Spinal cord (tissue), 10 donors: ENCODE results near the gene SMIM32. TPM values are rescaled to one million over a fixed set of nuclear protein-coding genes. Genes with fewer than 3 reads are reported as not detected.

Experiments
- DNase-seq, 6 donors: peaks; one replicate each; pipeline versions ENCODE4 v3.0.0 to v3.0.0-alpha.2; 2013 to 2015; ENCODE audit warnings: low spot score in 6 of 6, low read depth in 4 of 6
- H3K27ac ChIP-seq: one replicate; pipeline ENCODE4 v1.5.1; 2013; ENCODE audit warnings: low read depth, low read length, control low read depth
- H3K27me3 ChIP-seq: one replicate; pipeline ENCODE4 v1.6.1; 2013; ENCODE audit warnings: low read length; ENCODE audit not compliant: control insufficient read depth, insufficient read depth
- H3K36me3 ChIP-seq: one replicate; pipeline ENCODE4 v1.6.1; 2013; ENCODE audit warnings: low read length; ENCODE audit not compliant: control insufficient read depth, insufficient read depth
- H3K4me1 ChIP-seq: one replicate; pipeline ENCODE4 v1.6.1; 2013; ENCODE audit warnings: low read length; ENCODE audit not compliant: control insufficient read depth, insufficient read depth
- H3K4me3 ChIP-seq: one replicate; pipeline ENCODE4 v1.5.1; 2013; ENCODE audit warnings: low read depth, low read length, control low read depth
- H3K9me3 ChIP-seq: one replicate; pipeline ENCODE4 v1.6.1; 2013; ENCODE audit warnings: low read length; ENCODE audit not compliant: control insufficient read depth, insufficient read depth
- WGBS: methylation state at CpG from one replicate; pipeline ENCODE4 v1.1.5; 2013; ENCODE audit warnings: missing lambda C conversion rate; ENCODE audit not compliant: insufficient coverage; 5-methylcytosine and 5-hydroxymethylcytosine counted together
- polyA plus RNA-seq, 2 donors: library from polyadenylated mRNA; unstranded; fragments of 120-200 nt; gene quantifications; one replicate each; pipeline ENCODE4 v1.2.1, GENCODE V29; 2013; ENCODE audit not compliant: insufficient read length in 2 of 2
- total RNA-seq, 2 donors: library from RNA; depleted of rRNA in 1 of 2; stranded (reverse); fragments of 120-200 nt in 1 of 2; fragments of >200 nt in 1 of 2; gene quantifications; one replicate each; pipeline versions ENCODE4 v1.2.3 to v1.2.4, GENCODE V29; 2013 to 2014
- donor health status: healthy.

The SMIM32 gene
- total and polyA plus RNA-seq, 4 donors: 1.6 to 8.8 (median 5.1) TPM

GRCh38 chr5:136192015-136192525 lies 892 bp downstream of the SMIM32 start:
- H3K27me3 ChIP-seq: peaks cover 50% of the 10 kb centered on the region
- peaks cover 42% of the 10 kb centered on the region for H3K4me1 ChIP-seq
- no peaks in the 10 kb centered on the region for H3K9me3 ChIP-seq
- H3K36me3 ChIP-seq: peaks cover 4% of the 10 kb centered on the region
- H3K27ac ChIP-seq: no peak overlapping the region
- peak in 2 of 6 donors; percentile 16 to 50 for DNase-seq
- WGBS: under 1% methylated on average over 56 of the region's 56 CpGs
- peak overlapping the region; percentile 20 for H3K4me3 ChIP-seq

- DNase-seq: peak in 2 of 6 donors; percentile 24 to 44
- peaks cover 42% of the 10 kb centered on the region for H3K4me1 ChIP-seq
- no peak overlapping the region for H3K27ac ChIP-seq
- peaks cover 50% of the 10 kb centered on the region for H3K27me3 ChIP-seq
- peaks cover 4% of the 10 kb centered on the region for H3K36me3 ChIP-seq
- WGBS: 22% methylated on average over 41 of the region's 44 CpGs
- no peaks in the 10 kb centered on the region for H3K9me3 ChIP-seq
- peak overlapping the region; percentile 20 for H3K4me3 ChIP-seq
Measured at GRCh38 chr5:136191304-136192014, 1.5 kb downstream of the SMIM32 start.

GRCh38 chr5:136190904-136191303 lies 2.1 kb downstream of the SMIM32 start:
- Histone ChIP-seq H3K4me3 (no peak overlapping the region), H3K27me3 (peaks cover 50% of the 10 kb centered on the region), H3K9me3 (no peaks in the 10 kb centered on the region), H3K27ac (no peak overlapping the region), H3K36me3 (peaks cover 4% of the 10 kb centered on the region), H3K4me1 (peaks cover 38% of the 10 kb centered on the region)
- no peak for DNase-seq
- WGBS: 25% methylated on average over 1 of the region's 1 CpG

- DNase-seq: peak in 1 of 6 donors; percentile 51
- Histone ChIP-seq H3K4me3 (no peak overlapping the region), H3K27ac (no peak overlapping the region), H3K4me1 (peaks cover 31% of the 10 kb centered on the region), H3K36me3 (peaks cover 4% of the 10 kb centered on the region), H3K9me3 (no peaks in the 10 kb centered on the region), H3K27me3 (peaks cover 50% of the 10 kb centered on the region)
- 35% methylated on average over 4 of the region's 5 CpGs for WGBS
Measured at GRCh38 chr5:136190091-136190720, 2.8 kb downstream of the SMIM32 start.

GRCh38 chr5:136188859-136189258 lies 4.1 kb downstream of the SMIM32 start:
- H3K27me3 ChIP-seq: peaks cover 45% of the 10 kb centered on the region
- DNase-seq: no peak
- 100% methylated on average over 7 of the region's 7 CpGs for WGBS
- H3K9me3 ChIP-seq: no peaks in the 10 kb centered on the region
- H3K27ac ChIP-seq: no peak overlapping the region
- H3K4me1 ChIP-seq: peaks cover 31% of the 10 kb centered on the region
- no peak overlapping the region for H3K4me3 ChIP-seq
- peaks cover 4% of the 10 kb centered on the region for H3K36me3 ChIP-seq

- H3K36me3 ChIP-seq: peaks cover 4% of the 10 kb centered on the region
- no peaks in the 10 kb centered on the region for H3K9me3 ChIP-seq
- 100% methylated on average over 2 of the region's 2 CpGs for WGBS
- H3K4me3 ChIP-seq: no peak overlapping the region
- H3K27me3 ChIP-seq: peaks cover 25% of the 10 kb centered on the region
- DNase-seq: no peak
- H3K27ac ChIP-seq: no peak overlapping the region
- H3K4me1 ChIP-seq: peaks cover 14% of the 10 kb centered on the region
Measured at GRCh38 chr5:136186796-136187195, 6.2 kb downstream of the SMIM32 start.

- H3K4me3 ChIP-seq: no peak overlapping the region
- H3K27ac ChIP-seq: no peak overlapping the region
- 100% methylated on average over 1 of the region's 5 CpGs for WGBS
Measured at GRCh38 chr5:136185974-136186665, 6.8 kb downstream of the SMIM32 start.

GRCh38 chr5:136182618-136183017 lies 10.3 kb downstream of the SMIM32 start:
- WGBS: no CpG with 5 or more reads among the region's 1 CpG
- H3K27ac ChIP-seq: no peak overlapping the region
- DNase-seq: no peak

More at GRCh38 chr5:136185974-136186665, 6.8 kb downstream of the SMIM32 start:
- Histone ChIP-seq H3K27me3 (peaks cover 19% of the 10 kb centered on the region), H3K4me1 (peaks cover 8% of the 10 kb centered on the region), H3K9me3 (no peaks in the 10 kb centered on the region), H3K36me3 (peaks cover 4% of the 10 kb centered on the region)
- DNase-seq: no peak

GRCh38 chr5:136174021-136174659 lies 18.8 kb downstream of the SMIM32 start:
- WGBS: no CpG with 5 or more reads among the region's 2 CpGs
- peak in 3 of 6 donors; percentile 41 to 88 (median 74) for DNase-seq
- no peaks in the 10 kb centered on the region for H3K27me3 ChIP-seq
- no peak overlapping the region for H3K4me3 ChIP-seq
- H3K36me3 ChIP-seq: peaks cover 4% of the 10 kb centered on the region
- no peaks in the 10 kb centered on the region for H3K4me1 ChIP-seq
- H3K27ac ChIP-seq: no peak overlapping the region
- no peaks in the 10 kb centered on the region for H3K9me3 ChIP-seq

More at GRCh38 chr5:136182618-136183017, 10.3 kb downstream of the SMIM32 start:
- H3K27me3 ChIP-seq: no peaks in the 10 kb centered on the region
- no peaks in the 10 kb centered on the region for H3K9me3 ChIP-seq
- no peak overlapping the region for H3K4me3 ChIP-seq
- no peaks in the 10 kb centered on the region for H3K4me1 ChIP-seq
- peaks cover 4% of the 10 kb centered on the region for H3K36me3 ChIP-seq
